GM21367 (cell line): ENCODE measurements around the gene PAQR6.

Experiments
- ATAC-seq: cut with Tn5 transposase; IDR thresholded peaks from one replicate; pipeline ENCODE4 v1.9.1; 2021; ENCODE audit not compliant: unreplicated experiment

The PAQR6 gene

DNA sequence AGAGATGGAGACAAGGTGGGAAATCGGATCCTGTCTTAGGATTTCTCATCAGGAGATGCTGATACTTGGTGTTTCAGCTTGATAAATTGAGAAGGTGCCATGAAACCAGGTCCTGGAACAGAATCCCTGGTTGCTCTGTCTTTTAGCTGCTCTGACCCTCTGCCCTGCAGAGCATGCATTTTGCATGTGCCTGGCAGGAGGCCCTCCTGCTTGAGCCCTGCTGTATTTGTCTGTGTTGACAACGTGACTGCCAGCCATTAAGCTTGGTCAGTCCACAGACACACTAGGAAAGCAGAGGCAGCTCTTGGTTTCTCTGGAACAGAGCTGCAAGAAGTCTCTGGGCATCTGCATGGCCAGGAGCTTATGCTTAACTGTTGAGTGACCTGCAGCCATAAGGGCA lies 51.4 kb downstream of the PAQR6 start:
- no peak for ATAC-seq

DNA sequence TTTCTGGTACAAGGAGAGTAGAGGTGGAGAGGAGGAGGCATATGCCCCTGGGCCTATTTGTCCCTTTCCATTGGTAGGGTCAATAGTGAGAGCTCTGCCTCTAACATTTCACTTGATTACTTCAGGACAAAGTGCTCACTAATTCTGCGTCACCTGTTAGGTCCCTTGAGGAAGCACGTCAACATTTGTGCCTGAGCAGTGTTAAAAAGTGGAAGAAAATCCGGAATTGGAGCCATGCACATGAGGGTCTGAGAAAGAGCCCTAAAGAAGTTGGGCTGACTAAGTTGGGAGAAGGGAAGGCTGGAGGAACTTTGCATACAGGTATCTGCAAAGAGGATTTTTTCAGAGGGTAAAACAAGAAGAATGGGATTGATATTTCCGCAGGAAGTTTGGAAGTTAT lies 52.0 kb downstream of the PAQR6 start:
- no peak for ATAC-seq

DNA sequence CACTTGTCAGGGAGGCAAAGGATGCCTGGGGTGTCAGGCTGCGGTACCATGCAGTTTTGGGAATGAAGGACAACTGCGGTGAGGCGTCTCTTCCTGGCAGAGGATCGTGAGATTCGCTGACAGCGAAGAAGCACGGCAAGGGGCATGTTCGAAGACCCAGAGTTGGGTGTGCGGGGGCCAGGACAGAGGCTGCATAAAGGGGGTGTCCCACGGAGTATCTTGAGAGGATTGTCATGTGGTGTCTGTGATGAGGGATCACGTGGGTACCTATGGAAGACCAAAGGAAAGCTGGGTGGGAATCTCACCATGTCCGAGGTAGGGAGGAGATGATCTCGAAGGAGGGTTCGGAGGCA lies 53.6 kb downstream of the PAQR6 start:
- ATAC-seq, result no peak

DNA sequence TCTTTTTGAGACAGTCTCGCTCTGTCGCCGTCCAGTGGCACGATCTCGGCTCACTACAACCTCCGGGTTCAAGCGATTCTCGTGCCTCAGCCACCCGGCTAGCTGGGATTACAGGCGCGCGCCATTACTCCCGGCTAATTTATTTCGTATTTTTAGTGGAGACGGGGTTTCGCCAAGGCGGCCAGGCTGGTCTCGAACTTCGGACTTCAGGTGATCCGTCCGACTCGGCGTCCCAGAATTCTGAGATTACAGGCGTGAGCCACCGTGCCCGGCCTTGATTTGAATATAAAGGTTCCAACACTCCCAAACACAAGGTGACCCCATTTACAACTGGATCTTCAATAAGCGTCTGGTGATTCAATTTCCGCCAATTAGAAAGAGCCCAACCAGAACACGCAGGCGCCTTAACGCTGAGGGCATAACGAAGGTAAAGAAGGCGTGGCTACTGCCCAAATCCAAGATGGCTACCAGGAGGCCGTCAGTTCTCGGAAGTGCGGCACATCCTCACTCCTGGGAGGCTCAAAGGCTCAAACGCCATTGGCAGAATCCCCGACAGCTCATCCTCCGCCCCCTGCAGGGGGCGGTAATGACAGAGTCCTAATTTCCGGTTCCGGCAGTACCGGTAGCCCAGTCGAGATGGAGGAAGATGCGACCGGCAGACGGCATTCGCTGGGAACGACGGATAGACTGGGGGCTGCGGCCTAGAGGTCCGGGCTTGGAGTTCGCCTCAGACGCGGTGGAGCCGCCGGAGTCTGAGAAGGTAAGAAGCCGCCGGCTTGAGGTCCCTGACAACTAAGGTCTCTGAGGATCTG lies 54.2 kb downstream of the PAQR6 start, which contains the start of gene SLC25A44:
SLC25A44 (plus strand) TSS at position 617 of the 812 bp plus-strand sequence. CDS start 5,744 bp downstream, outside the sequence.
- peak; percentile 82 for ATAC-seq
